Neural progenitor cell (in vitro differentiated cells): Measurements from ENCODE around the gene ARHGAP35. TPM values are rescaled to one million over a fixed set of nuclear protein-coding genes. Genes with fewer than 3 reads are reported as not detected.

Experiments used
- DNase-seq: peaks from one replicate; pipeline ENCODE4 v3.0.0-alpha.2; 2016; ENCODE audit warnings: low spot score
- H2AFZ ChIP-seq: fragments of 200-600 bp; sonication (generic); replicated peaks from 2 replicates; pipeline ENCODE4 v1.6.1; 2016; ENCODE audit warnings: antibody characterized with exemption
- H3F3A ChIP-seq: fragments of 200-600 bp; sonication (generic); 2 replicates; pipeline ENCODE4 v1.6.1; 2016; ENCODE audit warnings: antibody characterized with exemption, low read depth
- H3K27ac ChIP-seq: fragments of 200-600 bp; sonication (generic); 2 replicates; pipeline ENCODE4 v1.5.1; 2016; ENCODE audit warnings: mild to moderate bottlenecking
- H3K27me3 ChIP-seq: fragments of 200-600 bp; sonication (generic); 2 replicates; pipeline ENCODE4 v1.6.1; 2016; ENCODE audit warnings: mild to moderate bottlenecking, moderate library complexity
- H3K36me3 ChIP-seq: fragments of 200-600 bp; sonication (generic); 2 replicates; pipeline ENCODE4 v1.5.1; 2016
- H3K4me1 ChIP-seq: fragments of 200-600 bp; sonication (generic); 2 replicates; pipeline ENCODE4 v1.6.1; 2016; ENCODE audit warnings: mixed run types
- H3K4me2 ChIP-seq: fragments of 200-600 bp; sonication (generic); 2 replicates; pipeline ENCODE4 v1.6.1; 2016
- H3K4me3 ChIP-seq: fragments of 200-600 bp; sonication (generic); 2 replicates; pipeline ENCODE4 v1.5.1; 2016
- H3K79me2 ChIP-seq: fragments of 200-600 bp; sonication (generic); 2 replicates; pipeline ENCODE4 v1.6.1; 2016; ENCODE audit warnings: low read depth
- H3K9ac ChIP-seq: fragments of 200-600 bp; sonication (generic); 2 replicates; pipeline ENCODE4 v1.6.1; 2016
- H3K9me3 ChIP-seq: fragments of 200-600 bp; sonication (generic); 2 replicates; pipeline ENCODE4 v1.5.1; 2016; ENCODE audit warnings: low read depth
- H4K20me1 ChIP-seq: fragments of 200-600 bp; sonication (generic); 2 replicates; pipeline ENCODE4 v1.6.1; 2016; ENCODE audit warnings: low read depth
- H3K27ac Mint-ChIP-seq: 3 replicates; pipeline ENCODE4 v1.8.0; 2021; ENCODE audit warnings: mixed read lengths
- H3K27me3 Mint-ChIP-seq: 2 replicates; pipeline ENCODE4 v1.8.0; 2022; ENCODE audit warnings: low read depth, mild to moderate bottlenecking, inconsistent platforms, moderate library complexity, mixed read lengths; ENCODE audit not compliant: insufficient read depth
- H3K36me3 Mint-ChIP-seq: 3 replicates; pipeline ENCODE4 v1.8.0; 2021; ENCODE audit warnings: mixed read lengths
- H3K4me1 Mint-ChIP-seq: 3 replicates; pipeline ENCODE4 v1.8.0; 2021; ENCODE audit warnings: mixed read lengths
- H3K4me3 Mint-ChIP-seq: 3 replicates; pipeline ENCODE4 v1.8.0; 2021; ENCODE audit warnings: mild to moderate bottlenecking, moderate library complexity, mixed read lengths
- H3K9me3 Mint-ChIP-seq: 3 replicates; pipeline ENCODE4 v1.8.0; 2020; ENCODE audit warnings: mixed read lengths
- CTCF ChIP-seq: fragments of 200-600 bp; sonication (generic); IDR thresholded peaks from 2 replicates; pipeline ENCODE4 v1.5.1; 2017; ENCODE audit warnings: antibody characterized with exemption, mild to moderate bottlenecking
- EZH2 ChIP-seq: fragments of 200-600 bp; sonication (generic); IDR thresholded peaks from 2 replicates; pipeline ENCODE4 v1.6.1; 2017; ENCODE audit warnings: antibody characterized with exemption, mild to moderate bottlenecking, moderate library complexity
- EZH2phosphoT487 ChIP-seq: fragments of 200-600 bp; sonication (generic); IDR thresholded peaks from 2 replicates; pipeline ENCODE4 v1.6.1; 2017; ENCODE audit warnings: antibody characterized with exemption
- total RNA-seq: library from RNA; depleted of rRNA; stranded (reverse); fragments of >200 nt; gene quantifications from 2 replicates; pipeline ENCODE4 v1.2.3, GENCODE V29; 2015; ENCODE audit warnings: low replicate concordance

The ARHGAP35 gene
- total RNA-seq, 1 donor from 2014 or later = 38.4 TPM

- H3K27me3 Mint-ChIP-seq = no peaks in the 10 kb centered on the region
- Histone ChIP-seq H3K27ac (peak overlapping the region; percentile 37), H2AFZ (no peak overlapping the region), H3K27me3 (no peaks in the 10 kb centered on the region), H3K9ac (no peak overlapping the region), H3F3A (no peaks in the 10 kb centered on the region), H3K79me2 (peaks cover 100% of the 10 kb centered on the region), H3K4me2 (no peak overlapping the region), H3K36me3 (no peaks in the 10 kb centered on the region), H4K20me1 (peaks cover 45% of the 10 kb centered on the region), H3K4me3 (no peak overlapping the region), H3K4me1 (no peaks in the 10 kb centered on the region), H3K9me3 (no peaks in the 10 kb centered on the region)
- DNase-seq = no peak
- no peak overlapping the region for H3K4me3 Mint-ChIP-seq
- H3K4me1 Mint-ChIP-seq = peaks cover 7% of the 10 kb centered on the region
- TF ChIP-seq EZH2 (no peak), EZH2phosphoT487 (no peak), CTCF (no peak)
- no peak overlapping the region for H3K27ac Mint-ChIP-seq
- peaks cover 13% of the 10 kb centered on the region for H3K36me3 Mint-ChIP-seq
- H3K9me3 Mint-ChIP-seq = no peaks in the 10 kb centered on the region
Observed at GRCh38 chr19:46872967-46873366, 12.2 kb downstream of the ARHGAP35 start.

GRCh38 chr19:46875234-46875633 lies 14.4 kb downstream of the ARHGAP35 start:
- Histone ChIP-seq H4K20me1 (peaks cover 32% of the 10 kb centered on the region), H3K4me2 (no peak overlapping the region), H3F3A (no peaks in the 10 kb centered on the region), H3K9ac (no peak overlapping the region), H2AFZ (no peak overlapping the region), H3K9me3 (no peaks in the 10 kb centered on the region), H3K36me3 (no peaks in the 10 kb centered on the region), H3K27me3 (no peaks in the 10 kb centered on the region), H3K4me3 (no peak overlapping the region), H3K27ac (peak overlapping the region; percentile 78), H3K4me1 (no peaks in the 10 kb centered on the region), H3K79me2 (peaks cover 100% of the 10 kb centered on the region)
- no peak overlapping the region for H3K4me3 Mint-ChIP-seq
- H3K27ac Mint-ChIP-seq = no peak overlapping the region
- DNase-seq = no peak
- H3K9me3 Mint-ChIP-seq = no peaks in the 10 kb centered on the region
- H3K36me3 Mint-ChIP-seq = peaks cover 13% of the 10 kb centered on the region
- H3K27me3 Mint-ChIP-seq = no peaks in the 10 kb centered on the region
- TF ChIP-seq EZH2 (no peak), EZH2phosphoT487 (no peak), CTCF (no peak)
- H3K4me1 Mint-ChIP-seq = peaks cover 7% of the 10 kb centered on the region

- no peaks in the 10 kb centered on the region for H3K36me3 ChIP-seq
- no peak for DNase-seq
- H3F3A ChIP-seq = no peaks in the 10 kb centered on the region
- Mint-ChIP-seq H3K27me3 (no peaks in the 10 kb centered on the region), H3K9me3 (no peaks in the 10 kb centered on the region), H3K4me3 (no peak overlapping the region), H3K36me3 (peaks cover 15% of the 10 kb centered on the region), H3K4me1 (peaks cover 7% of the 10 kb centered on the region), H3K27ac (no peak overlapping the region)
- H3K27me3 ChIP-seq = no peaks in the 10 kb centered on the region
- peaks cover 100% of the 10 kb centered on the region for H3K79me2 ChIP-seq
- no peak overlapping the region for H3K4me3 ChIP-seq
- H4K20me1 ChIP-seq = peaks cover 32% of the 10 kb centered on the region
- no peak overlapping the region for H3K4me2 ChIP-seq
- H2AFZ ChIP-seq = no peak overlapping the region
- no peaks in the 10 kb centered on the region for H3K9me3 ChIP-seq
- H3K9ac ChIP-seq = no peak overlapping the region
- peak overlapping the region; percentile 78 for H3K27ac ChIP-seq
- no peak for TF ChIP-seq EZH2phosphoT487
- no peak for TF ChIP-seq CTCF
- TF ChIP-seq EZH2 = no peak
- H3K4me1 ChIP-seq = no peaks in the 10 kb centered on the region
Observed at GRCh38 chr19:46875657-46876056, 14.9 kb downstream of the ARHGAP35 start.
